HCT116 (cell line): ENCODE data around the gene MTMR10. TPM values are rescaled to one million over a fixed set of nuclear protein-coding genes. Genes with fewer than 3 reads are reported as not detected.

Source experiments
- ATAC-seq: fragments of 200-7000 bp; cut with Tn5 transposase; 2 replicates; pipeline ENCODE4 v1.9.1; 2020; ENCODE audit warnings: mild to moderate bottlenecking, moderate library complexity
- BruUV-seq: library from RNA; stranded (reverse); fragments of 400-500 nt; replicated peaks from 2 replicates; lab custom pipeline; 2021; lab: Mats Ljungman, UMichigan
- CTCF ChIA-PET: fragments of 300-600 bp; sonication (Branson Sonifier 250); formaldehyde crosslinking; loops from one replicate; lab custom pipeline; 2021; ENCODE audit warnings: antibody characterized with exemption; lab: Charles Lee
- POLR2A ChIA-PET: fragments of 300-600, 350-600 bp; sonication (Branson Sonifier 250); formaldehyde crosslinking; loops from one replicate; lab custom pipeline; 2021; ENCODE audit warnings: antibody characterized with exemption; lab: Charles Lee
- RAD21 ChIA-PET, 2 experiments: fragments of 300-600 bp; sonication (Branson Sonifier 250); formaldehyde crosslinking; loops; one replicate each; lab custom pipeline; 2023; ENCODE audit warnings: low total read pairs in 2 of 2; ENCODE audit not compliant: uncharacterized antibody in 2 of 2, unreplicated experiment in 2 of 2, low non-redundant PET in 1 of 2; lab: Charles Lee
- DNase-seq: peaks from one replicate; pipeline ENCODE4 v3.0.0-alpha.2; 2010; ENCODE audit warnings: low read depth, low spot score
- H2AFZ ChIP-seq: fragments of 200-600 bp; shearing (Covaris generic), sonication (generic); 2 replicates; pipeline ENCODE4 v1.6.1; 2017; ENCODE audit warnings: low read depth, mixed run types, mixed read lengths, antibody characterized with exemption, low read length; ENCODE audit not compliant: poor library complexity, severe bottlenecking
- H3K27ac ChIP-seq: 2 replicates; pipeline ENCODE4 v1.5.1; 2012; ENCODE audit warnings: low read depth, low read length
- H3K27me3 ChIP-seq: fragments of 200-600 bp; sonication (generic); 2 replicates; pipeline ENCODE4 v1.6.1; 2016; ENCODE audit warnings: mixed run types, low read length, mixed read lengths; ENCODE audit not compliant: insufficient read depth
- H3K36me3 ChIP-seq, 2 experiments: fragments of 200-500 bp in 1 of 2; fragments of 200-600 bp in 1 of 2; sonication (Bioruptor generic) in 1 of 2; sonication (generic) in 1 of 2; 2 replicates each; pipeline versions ENCODE4 v1.5.1 to v1.6.1; 2014 to 2016; ENCODE audit warnings: low read length in 2 of 2, inconsistent platforms in 1 of 2, mixed read lengths in 1 of 2, mixed run types in 1 of 2; ENCODE audit not compliant: insufficient read depth in 2 of 2, control insufficient read depth in 1 of 2
- H3K4me1 ChIP-seq, 2 experiments: fragments of 200-600 bp in 1 of 2; sonication (generic) in 1 of 2; 2 replicates each; pipeline versions ENCODE4 v1.5.1 to v1.6.1; 2012 to 2017; ENCODE audit warnings: low read length in 2 of 2, inconsistent platforms in 1 of 2, mild to moderate bottlenecking in 1 of 2, mixed read lengths in 1 of 2, mixed run types in 1 of 2, moderate library complexity in 1 of 2; ENCODE audit not compliant: insufficient read depth in 2 of 2, control insufficient read depth in 1 of 2
- H3K4me2 ChIP-seq: fragments of 200-600 bp; sonication (generic); 2 replicates; pipeline ENCODE4 v1.6.1; 2017; ENCODE audit warnings: mixed run types, low read length, mixed read lengths
- H3K4me3 ChIP-seq, 2 experiments: fragments of 200-600 bp in 1 of 2; sonication (generic) in 1 of 2; replicated peaks in 1 of 2; 2 replicates each; pipeline ENCODE4 v1.5.1; 2011 to 2016; ENCODE audit warnings: low read length in 2 of 2, control low read depth in 1 of 2, low read depth in 1 of 2, mild to moderate bottlenecking in 1 of 2, mixed read lengths in 1 of 2, mixed run types in 1 of 2
- H3K79me2 ChIP-seq: fragments of 200-600 bp; sonication (generic); 2 replicates; pipeline ENCODE4 v1.6.1; 2017; ENCODE audit warnings: mild to moderate bottlenecking, mixed run types, low read length, moderate library complexity, mixed read lengths; ENCODE audit not compliant: insufficient read depth
- H3K9ac ChIP-seq: fragments of 200-600 bp; sonication (generic); 2 replicates; pipeline ENCODE4 v1.6.1; 2016; ENCODE audit warnings: low read length, mixed read lengths
- H3K9me2 ChIP-seq: fragments of 200-600 bp; sonication (generic), shearing (Covaris generic); 2 replicates; pipeline ENCODE4 v1.6.1; 2017; ENCODE audit warnings: mixed run types, mild to moderate bottlenecking, moderate library complexity; ENCODE audit not compliant: insufficient read depth
- H3K9me3 ChIP-seq, 2 experiments: fragments of 200-500 bp in 1 of 2; fragments of 200-600 bp in 1 of 2; sonication (Bioruptor generic) in 1 of 2; sonication (generic) in 1 of 2; 2 replicates each; pipeline ENCODE4 v1.6.1; 2014 to 2017; ENCODE audit warnings: low read length in 2 of 2, mixed read lengths in 2 of 2, inconsistent platforms in 1 of 2, low read depth in 1 of 2, mild to moderate bottlenecking in 1 of 2, mixed run types in 1 of 2, moderate library complexity in 1 of 2; ENCODE audit not compliant: control insufficient read depth in 1 of 2, insufficient read depth in 1 of 2
- H4K20me1 ChIP-seq: fragments of 200-600 bp; sonication (generic), shearing (Covaris generic); 2 replicates; pipeline ENCODE4 v1.6.1; 2017; ENCODE audit warnings: mixed run types, mild to moderate bottlenecking, moderate library complexity; ENCODE audit not compliant: insufficient read depth
- CBX3 ChIP-seq: IDR thresholded peaks from 2 replicates; pipeline ENCODE4 v1.6.1; 2012; ENCODE audit warnings: low read depth
- CEBPB ChIP-seq: IDR thresholded peaks from 2 replicates; pipeline ENCODE4 v1.6.1; 2012; ENCODE audit warnings: low read depth
- EGR1 ChIP-seq: IDR thresholded peaks from 2 replicates; pipeline ENCODE4 v1.6.1; 2012; ENCODE audit warnings: low read depth
- EZH2phosphoT487 ChIP-seq: fragments of 200-600 bp; IDR thresholded peaks from 2 replicates; pipeline ENCODE4 v1.6.1; 2018; ENCODE audit warnings: antibody characterized with exemption, borderline replicate concordance
- FOSL1 ChIP-seq: IDR thresholded peaks from 2 replicates; pipeline ENCODE4 v1.6.1; 2012; ENCODE audit warnings: low read depth
- JUND ChIP-seq: IDR thresholded peaks from 2 replicates; pipeline ENCODE4 v1.6.1; 2012
- MAX ChIP-seq: IDR thresholded peaks from 2 replicates; pipeline ENCODE4 v1.6.1; 2012
- POLR2AphosphoS5 ChIP-seq: IDR thresholded peaks from 2 replicates; pipeline ENCODE4 v1.6.1; 2011; ENCODE audit warnings: mild to moderate bottlenecking, low read depth, low read length, moderate library complexity
- REST ChIP-seq: IDR thresholded peaks from 2 replicates; pipeline ENCODE4 v1.6.1; 2012; ENCODE audit warnings: low read depth
- SIN3A ChIP-seq: IDR thresholded peaks from 2 replicates; pipeline ENCODE4 v1.6.1; 2012; ENCODE audit warnings: low read depth
- SRF ChIP-seq: IDR thresholded peaks from 2 replicates; pipeline ENCODE4 v1.6.1; 2012; ENCODE audit warnings: low read depth
- TCF7L2 ChIP-seq: IDR thresholded peaks from 2 replicates; pipeline ENCODE4 v1.7.0; 2011; ENCODE audit warnings: borderline replicate concordance, inconsistent platforms; ENCODE audit not compliant: insufficient read depth, insufficient read length; ENCODE audit errors: extremely low read depth
- YY1 ChIP-seq: IDR thresholded peaks from 2 replicates; pipeline ENCODE4 v1.6.1; 2011; ENCODE audit warnings: low read length, low read depth, moderate library complexity, mild to moderate bottlenecking; ENCODE audit not compliant: insufficient replicate concordance; ENCODE audit errors: extremely low read depth
- ZFX ChIP-seq: fragments of 450-650 bp; IDR thresholded peaks from 2 replicates; pipeline ENCODE4 v1.6.1; 2017
- intact Hi-C: fragments of 100-400 bp; cut with micrococcal nuclease; formaldehyde crosslinking; loops from 2 replicates; pipeline ENCODE4 v1.10.0; 2022
- total RNA-seq: library from RNA; stranded (reverse); gene quantifications from one replicate; pipeline ENCODE4 v1.2.1, GENCODE V29; 2021; ENCODE audit not compliant: unreplicated experiment
- TF ChIP-seq, protein P1 (sequence below): IDR thresholded peaks from 2 replicates; pipeline ENCODE4 v1.6.1; 2011; ENCODE audit warnings: mild to moderate bottlenecking, low read length, moderate library complexity; ENCODE audit not compliant: insufficient replicate concordance; ENCODE audit errors: extremely low read depth
- TF ChIP-seq, protein P2 (sequence below), 3 experiments: fragments of 200-600 bp in 1 of 3; sonication (generic) in 1 of 3; IDR thresholded peaks in 2 of 3; conservative IDR thresholded peaks in 1 of 3; 2 replicates each; pipeline ENCODE4 v1.5.1; 2012 to 2017; ENCODE audit warnings: low read depth in 2 of 3, low read length in 2 of 3, antibody characterized with exemption in 1 of 3, borderline replicate concordance in 1 of 3, control low read depth in 1 of 3, mild to moderate bottlenecking in 1 of 3, mixed read lengths in 1 of 3, mixed run types in 1 of 3, moderate library complexity in 1 of 3; ENCODE audit not compliant: insufficient read depth in 1 of 3
- TF ChIP-seq, protein P3 (sequence below): IDR thresholded peaks from 2 replicates; pipeline ENCODE4 v1.6.1; 2012

MTMR10 gene
- total RNA-seq, 1 experiment from 2014 or later: 13.4 TPM

- no peak for ATAC-seq
- no peak for DNase-seq
- TF ChIP-seq JUND (no peak), EGR1 (no peak), ZFX (no peak), FOSL1 (no peak), YY1 (no peak), CBX3 (no peak), SRF (no peak), CEBPB (no peak), MAX (no peak), REST (no peak), POLR2AphosphoS5 (no peak), TCF7L2 (no peak), EZH2phosphoT487 (no peak), SIN3A (no peak)
- TF ChIP-seq, protein P1, sequence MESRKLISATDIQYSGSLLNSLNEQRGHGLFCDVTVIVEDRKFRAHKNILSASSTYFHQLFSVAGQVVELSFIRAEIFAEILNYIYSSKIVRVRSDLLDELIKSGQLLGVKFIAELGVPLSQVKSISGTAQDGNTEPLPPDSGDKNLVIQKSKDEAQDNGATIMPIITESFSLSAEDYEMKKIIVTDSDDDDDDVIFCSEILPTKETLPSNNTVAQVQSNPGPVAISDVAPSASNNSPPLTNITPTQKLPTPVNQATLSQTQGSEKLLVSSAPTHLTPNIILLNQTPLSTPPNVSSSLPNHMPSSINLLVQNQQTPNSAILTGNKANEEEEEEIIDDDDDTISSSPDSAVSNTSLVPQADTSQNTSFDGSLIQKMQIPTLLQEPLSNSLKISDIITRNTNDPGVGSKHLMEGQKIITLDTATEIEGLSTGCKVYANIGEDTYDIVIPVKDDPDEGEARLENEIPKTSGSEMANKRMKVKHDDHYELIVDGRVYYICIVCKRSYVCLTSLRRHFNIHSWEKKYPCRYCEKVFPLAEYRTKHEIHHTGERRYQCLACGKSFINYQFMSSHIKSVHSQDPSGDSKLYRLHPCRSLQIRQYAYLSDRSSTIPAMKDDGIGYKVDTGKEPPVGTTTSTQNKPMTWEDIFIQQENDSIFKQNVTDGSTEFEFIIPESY: no peak
- TF ChIP-seq, protein P2, sequence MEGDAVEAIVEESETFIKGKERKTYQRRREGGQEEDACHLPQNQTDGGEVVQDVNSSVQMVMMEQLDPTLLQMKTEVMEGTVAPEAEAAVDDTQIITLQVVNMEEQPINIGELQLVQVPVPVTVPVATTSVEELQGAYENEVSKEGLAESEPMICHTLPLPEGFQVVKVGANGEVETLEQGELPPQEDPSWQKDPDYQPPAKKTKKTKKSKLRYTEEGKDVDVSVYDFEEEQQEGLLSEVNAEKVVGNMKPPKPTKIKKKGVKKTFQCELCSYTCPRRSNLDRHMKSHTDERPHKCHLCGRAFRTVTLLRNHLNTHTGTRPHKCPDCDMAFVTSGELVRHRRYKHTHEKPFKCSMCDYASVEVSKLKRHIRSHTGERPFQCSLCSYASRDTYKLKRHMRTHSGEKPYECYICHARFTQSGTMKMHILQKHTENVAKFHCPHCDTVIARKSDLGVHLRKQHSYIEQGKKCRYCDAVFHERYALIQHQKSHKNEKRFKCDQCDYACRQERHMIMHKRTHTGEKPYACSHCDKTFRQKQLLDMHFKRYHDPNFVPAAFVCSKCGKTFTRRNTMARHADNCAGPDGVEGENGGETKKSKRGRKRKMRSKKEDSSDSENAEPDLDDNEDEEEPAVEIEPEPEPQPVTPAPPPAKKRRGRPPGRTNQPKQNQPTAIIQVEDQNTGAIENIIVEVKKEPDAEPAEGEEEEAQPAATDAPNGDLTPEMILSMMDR (IDR thresholded peaks at IDR 0.05 in 2 of 3, conservative IDR thresholded peaks at IDR 0.05 in 1 of 3; ENCODE audit: borderline replicate concordance in 1 of 3, insufficient read depth in 1 of 3, low read depth in 2 of 3, low read length in 2 of 3): no peak
- TF ChIP-seq, protein P3, sequence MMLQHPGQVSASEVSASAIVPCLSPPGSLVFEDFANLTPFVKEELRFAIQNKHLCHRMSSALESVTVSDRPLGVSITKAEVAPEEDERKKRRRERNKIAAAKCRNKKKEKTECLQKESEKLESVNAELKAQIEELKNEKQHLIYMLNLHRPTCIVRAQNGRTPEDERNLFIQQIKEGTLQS: no peak
These were observed 5.8 kb upstream of the MTMR10 start for GRCh38 chr15:30997270-30997669.

More at GRCh38 chr15:30997270-30997669, 5.8 kb upstream of the MTMR10 start:
- peaks cover 6 to 8% of the 10 kb centered on the region in 2 experiments; a peak in 3 of 4 replicates for H3K4me1 ChIP-seq
- ChIA-PET RAD21 (no interaction called here), POLR2A (no interaction called here), CTCF (no interaction called here)
- H3K36me3 ChIP-seq: no peaks in the 10 kb centered on the region
- no peaks in the 10 kb centered on the region for H3K79me2 ChIP-seq
- no peak overlapping the region for H3K4me2 ChIP-seq
- no peak overlapping the region for H3K4me3 ChIP-seq
- H3K27ac ChIP-seq: no peak overlapping the region
- H3K9ac ChIP-seq: no peak overlapping the region
- H3K9me3 ChIP-seq: no peaks in the 10 kb centered on the region
- BruUV-seq: no TSS peak
- no peak overlapping the region for H2AFZ ChIP-seq
- intact Hi-C loops: no loop called here
- H3K9me2 ChIP-seq: no peaks in the 10 kb centered on the region
- H4K20me1 ChIP-seq: no peaks in the 10 kb centered on the region
- no peaks in the 10 kb centered on the region for H3K27me3 ChIP-seq
